HG02870 (cell line): ENCODE data around the gene HORMAD2.
"Not testable (repeated sequence)": the region's sequence is repeated elsewhere in the genome, so short reads cannot be mapped to it uniquely, and the experiment has no call there.

Source experiments
- ATAC-seq: cut with Tn5 transposase; IDR thresholded peaks from one replicate; pipeline ENCODE4 v1.9.1; 2021; ENCODE audit warnings: mild to moderate bottlenecking, moderate library complexity; ENCODE audit not compliant: unreplicated experiment

Gene HORMAD2

GRCh38 chr22:30187529-30188407 lies 107.5 kb downstream of the HORMAD2 start:
- ATAC-seq: no peak

- ATAC-seq: no peak
These were observed 108.6 kb downstream of the HORMAD2 start for GRCh38 chr22:30188911-30189310.

GRCh38 chr22:30190574-30190973 lies 110.3 kb downstream of the HORMAD2 start:
- no peak for ATAC-seq

- ATAC-seq: no peak
These were observed 110.9 kb downstream of the HORMAD2 start for GRCh38 chr22:30191040-30191701.

- ATAC-seq: no peak
These were observed 112.2 kb downstream of the HORMAD2 start for GRCh38 chr22:30192427-30192826.

- no peak for ATAC-seq
These were observed 112.9 kb downstream of the HORMAD2 start for GRCh38 chr22:30193031-30193775.

- no peak for ATAC-seq
These were observed 115.2 kb downstream of the HORMAD2 start for GRCh38 chr22:30195245-30196140.

- ATAC-seq: no peak
These were observed 116.0 kb downstream of the HORMAD2 start for GRCh38 chr22:30196141-30196879.

- ATAC-seq: no peak
These were observed 116.6 kb downstream of the HORMAD2 start for GRCh38 chr22:30196880-30197336.

GRCh38 chr22:30197389-30197788 lies 117.1 kb downstream of the HORMAD2 start:
- no peak for ATAC-seq

GRCh38 chr22:30198152-30198825 lies 118.0 kb downstream of the HORMAD2 start:
- no peak for ATAC-seq

- ATAC-seq: no peak
These were observed 118.7 kb downstream of the HORMAD2 start for GRCh38 chr22:30198921-30199320.

- ATAC-seq: not testable (repeated sequence)
These were observed 120.6 kb downstream of the HORMAD2 start for GRCh38 chr22:30200905-30201304.

GRCh38 chr22:30201945-30202344 lies 121.7 kb downstream of the HORMAD2 start:
- ATAC-seq: no peak

GRCh38 chr22:30202531-30203006 lies 122.3 kb downstream of the HORMAD2 start:
- ATAC-seq: no peak

- ATAC-seq: no peak
These were observed 123.9 kb downstream of the HORMAD2 start for GRCh38 chr22:30204015-30204741.

- ATAC-seq: no peak
These were observed 124.5 kb downstream of the HORMAD2 start for GRCh38 chr22:30204742-30205111.
